Measurements from ENCODE around the gene CCDC184.

CCDC184 gene

GRCh38 chr12:48183091-48183875 lies at the start of gene CCDC184:
TSS of gene CCDC184 (plus strand) at chr12:48183644. CDS start at chr12:48184123, 479 bp downstream.
- TF ChIP-seq CTCF (IDR thresholded peaks at IDR 0.05; ENCODE audit: low read depth, low read length) (peak; percentile 16), MAX (IDR thresholded peaks at IDR 0.05; ENCODE audit: low read depth, low read length) (no peak)
- no peak within 1 kb of the TSS for H3K4me3 ChIP-seq (ENCODE audit: low read depth, low read length)
- peak; percentile 26 for DNase-seq (ENCODE audit: low read depth)

GRCh38 chr12:48135027-48135426 lies 48.4 kb upstream of the CCDC184 start:
- TF ChIP-seq MAX (IDR thresholded peaks at IDR 0.05; ENCODE audit: low read depth, low read length) (no peak), CTCF (IDR thresholded peaks at IDR 0.05; ENCODE audit: low read depth, low read length) (no peak), MYC (IDR thresholded peaks at IDR 0.05; ENCODE audit: low read depth, low read length) (no peak), POLR2A (IDR thresholded peaks at IDR 0.05; ENCODE audit: extremely low read depth, insufficient read length) (no peak)
- no peak overlapping the region for H3K4me3 ChIP-seq (ENCODE audit: low read depth, low read length)
- DNase-seq (ENCODE audit: low read depth), result no peak

GRCh38 chr12:48142818-48143674 lies 40.4 kb upstream of the CCDC184 start:
- TF ChIP-seq MYC (IDR thresholded peaks at IDR 0.05; ENCODE audit: low read depth, low read length) (no peak), MAX (IDR thresholded peaks at IDR 0.05; ENCODE audit: low read depth, low read length) (no peak), POLR2A (IDR thresholded peaks at IDR 0.05; ENCODE audit: extremely low read depth, insufficient read length) (no peak), CTCF (IDR thresholded peaks at IDR 0.05; ENCODE audit: low read depth, low read length) (no peak)
- no peak overlapping the region for H3K4me3 ChIP-seq (ENCODE audit: low read depth, low read length)
- no peak for DNase-seq (ENCODE audit: low read depth)

GRCh38 chr12:48143898-48144297 lies 39.5 kb upstream of the CCDC184 start:
- H3K4me3 ChIP-seq (ENCODE audit: low read depth, low read length), result no peak overlapping the region
- TF ChIP-seq CTCF (IDR thresholded peaks at IDR 0.05; ENCODE audit: low read depth, low read length), result no peak
- no peak for TF ChIP-seq MAX (IDR thresholded peaks at IDR 0.05; ENCODE audit: low read depth, low read length)
- no peak for TF ChIP-seq POLR2A (IDR thresholded peaks at IDR 0.05; ENCODE audit: extremely low read depth, insufficient read length)
- TF ChIP-seq MYC (IDR thresholded peaks at IDR 0.05; ENCODE audit: low read depth, low read length), result no peak
- DNase-seq (ENCODE audit: low read depth), result no peak

GRCh38 chr12:48145981-48146380 lies 37.5 kb upstream of the CCDC184 start:
- H3K4me3 ChIP-seq (ENCODE audit: low read depth, low read length), result no peak overlapping the region
- TF ChIP-seq CTCF (IDR thresholded peaks at IDR 0.05; ENCODE audit: low read depth, low read length) (no peak), MYC (IDR thresholded peaks at IDR 0.05; ENCODE audit: low read depth, low read length) (no peak), POLR2A (IDR thresholded peaks at IDR 0.05; ENCODE audit: extremely low read depth, insufficient read length) (no peak), MAX (IDR thresholded peaks at IDR 0.05; ENCODE audit: low read depth, low read length) (no peak)
- DNase-seq (ENCODE audit: low read depth), result no peak
